Esophagus squamous epithelium (tissue), 4 donors: ENCODE measurements around the gene YARS1.

Experiments used
- CTCF ChIP-seq, 6 experiments: fragments of 450-650 bp in 4 of 6; fragments of 200-600 bp in 2 of 6; sonication (generic) in 2 of 6; IDR thresholded peaks; one replicate each; pipeline ENCODE4 v1.5.1; 2016 to 2019; ENCODE audit warnings: antibody characterized with exemption in 6 of 6, mild to moderate bottlenecking in 4 of 6, moderate library complexity in 4 of 6
- POLR2A ChIP-seq, 4 donors: fragments of 450-650 bp; IDR thresholded peaks; one replicate each; pipeline ENCODE4 v1.6.1; 2017; ENCODE audit warnings: antibody characterized with exemption in 4 of 4, mild to moderate bottlenecking in 4 of 4, moderate library complexity in 3 of 4

DNA sequence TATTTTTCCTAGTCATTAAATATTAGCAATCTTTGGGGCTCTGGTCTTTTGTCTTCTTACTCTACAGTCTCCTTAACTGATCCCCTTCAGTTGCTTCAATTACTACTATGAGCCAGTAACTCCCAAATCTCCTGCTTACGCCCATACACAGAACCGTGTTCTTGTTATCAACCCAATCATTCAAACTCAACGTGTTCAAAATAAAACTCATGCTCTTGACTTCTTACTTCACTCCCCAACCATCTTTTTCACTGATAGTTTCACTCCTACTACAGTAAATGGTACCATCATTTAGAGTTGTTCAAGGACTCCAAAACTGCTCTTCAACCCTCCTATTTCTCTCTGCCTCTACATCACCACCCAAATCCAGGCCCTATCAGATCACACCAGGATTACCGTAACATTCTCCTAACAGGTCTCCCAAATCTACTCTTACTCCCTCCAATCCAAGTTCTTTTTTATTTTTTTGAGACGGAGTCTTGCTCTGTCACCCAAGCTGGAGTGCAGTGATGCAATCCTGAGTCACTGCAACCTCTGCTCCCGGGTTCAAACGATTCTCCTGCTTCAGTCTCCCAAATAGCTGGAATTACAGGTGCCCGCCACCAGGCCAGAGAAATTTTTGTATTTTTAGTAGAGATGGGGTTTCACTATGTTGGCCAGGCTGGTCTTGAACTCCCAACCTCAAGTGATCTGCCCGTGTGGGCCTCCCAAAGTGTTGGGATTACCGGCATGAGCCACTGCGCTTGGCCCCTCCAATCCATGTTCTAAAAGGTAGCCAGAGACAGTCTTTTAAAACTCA is 3.0 kb downstream of the YARS1 start:
- TF ChIP-seq CTCF (IDR thresholded peaks at IDR 0.05) (no peak), POLR2A (IDR thresholded peaks at IDR 0.05) (no peak)
